ENCODE results near the gene CREBRF.

DNA sequence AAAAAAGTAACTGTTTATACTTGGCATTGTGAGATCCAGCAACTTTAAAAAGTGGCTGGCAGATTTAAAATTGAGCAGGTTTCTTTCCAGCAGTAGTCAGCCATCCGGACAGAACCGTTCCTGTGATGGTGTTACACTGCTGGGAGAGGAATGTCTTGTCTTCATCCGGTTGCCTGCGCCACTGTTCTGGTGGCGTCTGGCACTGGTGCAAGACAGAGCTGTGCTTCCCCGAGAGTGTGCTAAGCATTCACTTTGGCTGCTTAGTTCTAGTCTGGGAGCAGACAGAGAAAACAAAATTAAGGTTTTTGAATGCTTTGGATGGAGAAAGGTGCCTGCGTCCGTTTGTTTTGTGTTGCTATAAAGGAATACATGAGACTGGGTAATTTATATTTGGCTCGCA is 35.5 kb upstream of the CREBRF start:
- TF ChIP-seq, protein P1, sequence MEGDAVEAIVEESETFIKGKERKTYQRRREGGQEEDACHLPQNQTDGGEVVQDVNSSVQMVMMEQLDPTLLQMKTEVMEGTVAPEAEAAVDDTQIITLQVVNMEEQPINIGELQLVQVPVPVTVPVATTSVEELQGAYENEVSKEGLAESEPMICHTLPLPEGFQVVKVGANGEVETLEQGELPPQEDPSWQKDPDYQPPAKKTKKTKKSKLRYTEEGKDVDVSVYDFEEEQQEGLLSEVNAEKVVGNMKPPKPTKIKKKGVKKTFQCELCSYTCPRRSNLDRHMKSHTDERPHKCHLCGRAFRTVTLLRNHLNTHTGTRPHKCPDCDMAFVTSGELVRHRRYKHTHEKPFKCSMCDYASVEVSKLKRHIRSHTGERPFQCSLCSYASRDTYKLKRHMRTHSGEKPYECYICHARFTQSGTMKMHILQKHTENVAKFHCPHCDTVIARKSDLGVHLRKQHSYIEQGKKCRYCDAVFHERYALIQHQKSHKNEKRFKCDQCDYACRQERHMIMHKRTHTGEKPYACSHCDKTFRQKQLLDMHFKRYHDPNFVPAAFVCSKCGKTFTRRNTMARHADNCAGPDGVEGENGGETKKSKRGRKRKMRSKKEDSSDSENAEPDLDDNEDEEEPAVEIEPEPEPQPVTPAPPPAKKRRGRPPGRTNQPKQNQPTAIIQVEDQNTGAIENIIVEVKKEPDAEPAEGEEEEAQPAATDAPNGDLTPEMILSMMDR (IDR thresholded peaks at IDR 0.05): no peak
- TF ChIP-seq POLR2A (IDR thresholded peaks at IDR 0.05): no peak
